GM23338 (cell line): Measurements from ENCODE around the gene PARP2. TPM values are rescaled to one million over a fixed set of nuclear protein-coding genes. Genes with fewer than 3 reads are reported as not detected.

Experiments used
- ATAC-seq: fragments of 200-7000 bp; cut with Tn5 transposase; 3 replicates; pipeline ENCODE4 v1.9.1; 2020
- DNase-seq: peaks from one replicate; pipeline ENCODE4 v3.0.0-alpha.2; 2015; ENCODE audit warnings: low spot score
- H2AFZ ChIP-seq: fragments of 200-600 bp; sonication (generic); 2 replicates; pipeline ENCODE4 v1.8.0; 2016; ENCODE audit warnings: antibody characterized with exemption, mild to moderate bottlenecking, moderate library complexity
- H3F3A ChIP-seq: fragments of 200-600 bp; sonication (generic); replicated peaks from 2 replicates; pipeline ENCODE4 v1.8.0; 2017; ENCODE audit warnings: antibody characterized with exemption, mixed run types, low read depth
- H3K27ac ChIP-seq: fragments of 200-600 bp; sonication (generic); 2 replicates; pipeline ENCODE4 v1.6.1; 2016; ENCODE audit warnings: low read depth
- H3K27me3 ChIP-seq: fragments of 200-600 bp; sonication (generic); 2 replicates; pipeline ENCODE4 v1.8.0; 2016; ENCODE audit warnings: mild to moderate bottlenecking, mixed run types, moderate library complexity; ENCODE audit not compliant: insufficient read depth
- H3K36me3 ChIP-seq: fragments of 200-600 bp; sonication (generic); 2 replicates; pipeline ENCODE4 v1.8.0; 2016; ENCODE audit warnings: mild to moderate bottlenecking; ENCODE audit not compliant: insufficient read depth
- H3K4me1 ChIP-seq: fragments of 200-600 bp; sonication (generic); 2 replicates; pipeline ENCODE4 v1.8.0; 2016; ENCODE audit warnings: mild to moderate bottlenecking, moderate library complexity; ENCODE audit not compliant: insufficient read depth
- H3K4me2 ChIP-seq: fragments of 200-600 bp; sonication (generic); 2 replicates; pipeline ENCODE4 v1.7.1; 2017; ENCODE audit warnings: mixed run types
- H3K4me3 ChIP-seq: fragments of 200-600 bp; sonication (generic); 2 replicates; pipeline ENCODE4 v1.6.1; 2016; ENCODE audit warnings: mixed run types
- H3K79me2 ChIP-seq: fragments of 200-600 bp; sonication (generic); replicated peaks from 2 replicates; pipeline ENCODE4 v1.8.0; 2017; ENCODE audit warnings: mild to moderate bottlenecking; ENCODE audit not compliant: insufficient read depth
- H3K9me2 ChIP-seq: fragments of 200-600 bp; sonication (generic); 2 replicates; pipeline ENCODE4 v1.8.0; 2017; ENCODE audit not compliant: insufficient read depth
- H4K20me1 ChIP-seq: fragments of 200-600 bp; sonication (generic); replicated peaks from 2 replicates; pipeline ENCODE4 v1.8.0; 2017; ENCODE audit warnings: mild to moderate bottlenecking; ENCODE audit not compliant: insufficient read depth
- H3K27ac Mint-ChIP-seq: 2 replicates; pipeline ENCODE4 v1.8.0; 2020; ENCODE audit warnings: inconsistent platforms, mild to moderate bottlenecking, moderate library complexity, mixed read lengths
- H3K27me3 Mint-ChIP-seq: 3 replicates; pipeline ENCODE4 v1.8.0; 2022; ENCODE audit warnings: low read depth, mild to moderate bottlenecking, moderate library complexity, mixed read lengths, inconsistent platforms; ENCODE audit not compliant: insufficient read depth, poor library complexity
- H3K36me3 Mint-ChIP-seq: 3 replicates; pipeline ENCODE4 v1.8.0; 2021; ENCODE audit warnings: low read depth, mild to moderate bottlenecking, inconsistent platforms, moderate library complexity, mixed read lengths
- H3K4me1 Mint-ChIP-seq: 3 replicates; pipeline ENCODE4 v1.8.0; 2020; ENCODE audit warnings: mild to moderate bottlenecking, inconsistent platforms, mixed read lengths
- H3K4me3 Mint-ChIP-seq: 3 replicates; pipeline ENCODE4 v1.8.0; 2021; ENCODE audit warnings: moderate library complexity, mild to moderate bottlenecking, inconsistent platforms, mixed read lengths
- H3K9me3 Mint-ChIP-seq: 3 replicates; pipeline ENCODE4 v1.8.0; 2020; ENCODE audit warnings: moderate library complexity, mild to moderate bottlenecking, inconsistent platforms, mixed read lengths
- EZH2 ChIP-seq: fragments of 200-600 bp; sonication (generic); IDR thresholded peaks from one replicate; pipeline ENCODE4 v1.8.0; 2017; ENCODE audit warnings: antibody characterized with exemption, mild to moderate bottlenecking, low read depth; ENCODE audit not compliant: unreplicated experiment
- EZH2phosphoT487 ChIP-seq: fragments of 200-600 bp; sonication (generic); IDR thresholded peaks from one replicate; pipeline ENCODE4 v1.8.1; 2018; ENCODE audit warnings: antibody characterized with exemption; ENCODE audit not compliant: unreplicated experiment
- NANOG ChIP-seq: IDR thresholded peaks from 2 replicates; pipeline ENCODE4 v1.6.1; 2016; ENCODE audit warnings: antibody characterized with exemption, borderline replicate concordance
- POLR2AphosphoS5 ChIP-seq: IDR thresholded peaks from 2 replicates; pipeline ENCODE4 v1.6.1; 2016; ENCODE audit warnings: antibody characterized with exemption, low read depth
- STAT1 ChIP-seq: IDR thresholded peaks from one replicate; pipeline ENCODE4 v1.6.1; 2016; ENCODE audit warnings: antibody characterized with exemption; ENCODE audit not compliant: unreplicated experiment
- ZNF114 ChIP-seq: fragments of 250-450 bp; sonication (Bioruptor Pico); IDR thresholded peaks from 2 replicates; pipeline ENCODE4 v1.5.0; 2020; ENCODE audit warnings: mild to moderate bottlenecking, moderate library complexity
- ZNF331 ChIP-seq: fragments of 250-450 bp; sonication (Bioruptor Pico); IDR thresholded peaks from 2 replicates; pipeline ENCODE4 v1.5.0; 2020; ENCODE audit warnings: low read depth, mild to moderate bottlenecking, moderate library complexity
- polyA plus RNA-seq: library from polyadenylated mRNA; unstranded; fragments of >200 nt; fragmentation: Nextera tagmentation; extraction: Ambion mirVana; gene quantifications from 2 replicates; pipeline ENCODE4 v1.2.1, GENCODE V29; 2016
- total RNA-seq: library from RNA; depleted of rRNA; stranded (reverse); fragments of >200 nt; shearing (Covaris generic); gene quantifications from 2 replicates; pipeline ENCODE4 v1.2.3, GENCODE V29; 2014
- TF ChIP-seq, protein P1 (sequence below): fragments of 250-450 bp; sonication (Bioruptor Pico); IDR thresholded peaks from 2 replicates; pipeline ENCODE4 v1.5.0; 2020; ENCODE audit warnings: mild to moderate bottlenecking, moderate library complexity
- TF ChIP-seq, protein P2 (sequence below): IDR thresholded peaks from 2 replicates; pipeline ENCODE4 v1.6.1; 2016; ENCODE audit warnings: antibody characterized with exemption

The PARP2 gene
- total and polyA plus RNA-seq, 2 experiments from 2014 or later = 27.8 to 42.7 TPM

DNA sequence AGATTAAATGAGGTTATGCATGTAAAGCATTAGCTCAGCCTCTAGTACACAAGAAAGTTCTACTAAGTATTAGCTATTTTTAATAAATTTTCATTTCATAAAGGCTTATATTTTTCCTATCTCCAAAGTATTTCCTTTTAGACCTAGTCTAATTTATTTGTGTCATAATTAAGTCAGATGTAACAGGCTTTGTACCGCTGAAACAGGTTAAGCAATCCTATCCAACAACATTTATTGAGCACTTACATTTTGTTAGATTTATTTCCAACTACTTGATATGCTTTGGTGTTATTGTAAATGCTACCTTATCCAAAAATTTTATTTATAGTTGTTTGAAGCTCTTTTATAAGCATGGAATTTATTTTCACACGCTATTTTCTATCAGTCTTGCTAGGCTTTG is 1.8 kb upstream of the PARP2 start:
- H3K4me1 Mint-ChIP-seq = 0 out of 3 replicates have a peak, but pooled peaks cover 4% of the 10 kb centered on the region

More for the DNA sequence above, 1.8 kb upstream of the PARP2 start:
- peaks cover 6% of the 10 kb centered on the region for H3K27me3 Mint-ChIP-seq
- ATAC-seq (no peak), DNase-seq (no peak)
- peak overlapping the region; percentile 99 for H3K27ac ChIP-seq
- H3K4me3 Mint-ChIP-seq = peak overlapping the region; percentile 90
- H3K9me3 Mint-ChIP-seq = peaks cover 3% of the 10 kb centered on the region; the same call in 1 of the 3 replicates
- peaks cover 14% of the 10 kb centered on the region for H3K79me2 ChIP-seq
- H3K9me2 ChIP-seq = no peaks in the 10 kb centered on the region
- H3K4me2 ChIP-seq = peak overlapping the region; percentile 71
- H4K20me1 ChIP-seq = no peaks in the 10 kb centered on the region
- H2AFZ ChIP-seq = no peak overlapping the region
- H3F3A ChIP-seq = no peaks in the 10 kb centered on the region
- peaks cover 16% of the 10 kb centered on the region; the same call in 1 of the 2 replicates for H3K36me3 ChIP-seq
- H3K36me3 Mint-ChIP-seq = peaks cover 21% of the 10 kb centered on the region
- no peak for TF ChIP-seq POLR2AphosphoS5
- TF ChIP-seq, protein P1, sequence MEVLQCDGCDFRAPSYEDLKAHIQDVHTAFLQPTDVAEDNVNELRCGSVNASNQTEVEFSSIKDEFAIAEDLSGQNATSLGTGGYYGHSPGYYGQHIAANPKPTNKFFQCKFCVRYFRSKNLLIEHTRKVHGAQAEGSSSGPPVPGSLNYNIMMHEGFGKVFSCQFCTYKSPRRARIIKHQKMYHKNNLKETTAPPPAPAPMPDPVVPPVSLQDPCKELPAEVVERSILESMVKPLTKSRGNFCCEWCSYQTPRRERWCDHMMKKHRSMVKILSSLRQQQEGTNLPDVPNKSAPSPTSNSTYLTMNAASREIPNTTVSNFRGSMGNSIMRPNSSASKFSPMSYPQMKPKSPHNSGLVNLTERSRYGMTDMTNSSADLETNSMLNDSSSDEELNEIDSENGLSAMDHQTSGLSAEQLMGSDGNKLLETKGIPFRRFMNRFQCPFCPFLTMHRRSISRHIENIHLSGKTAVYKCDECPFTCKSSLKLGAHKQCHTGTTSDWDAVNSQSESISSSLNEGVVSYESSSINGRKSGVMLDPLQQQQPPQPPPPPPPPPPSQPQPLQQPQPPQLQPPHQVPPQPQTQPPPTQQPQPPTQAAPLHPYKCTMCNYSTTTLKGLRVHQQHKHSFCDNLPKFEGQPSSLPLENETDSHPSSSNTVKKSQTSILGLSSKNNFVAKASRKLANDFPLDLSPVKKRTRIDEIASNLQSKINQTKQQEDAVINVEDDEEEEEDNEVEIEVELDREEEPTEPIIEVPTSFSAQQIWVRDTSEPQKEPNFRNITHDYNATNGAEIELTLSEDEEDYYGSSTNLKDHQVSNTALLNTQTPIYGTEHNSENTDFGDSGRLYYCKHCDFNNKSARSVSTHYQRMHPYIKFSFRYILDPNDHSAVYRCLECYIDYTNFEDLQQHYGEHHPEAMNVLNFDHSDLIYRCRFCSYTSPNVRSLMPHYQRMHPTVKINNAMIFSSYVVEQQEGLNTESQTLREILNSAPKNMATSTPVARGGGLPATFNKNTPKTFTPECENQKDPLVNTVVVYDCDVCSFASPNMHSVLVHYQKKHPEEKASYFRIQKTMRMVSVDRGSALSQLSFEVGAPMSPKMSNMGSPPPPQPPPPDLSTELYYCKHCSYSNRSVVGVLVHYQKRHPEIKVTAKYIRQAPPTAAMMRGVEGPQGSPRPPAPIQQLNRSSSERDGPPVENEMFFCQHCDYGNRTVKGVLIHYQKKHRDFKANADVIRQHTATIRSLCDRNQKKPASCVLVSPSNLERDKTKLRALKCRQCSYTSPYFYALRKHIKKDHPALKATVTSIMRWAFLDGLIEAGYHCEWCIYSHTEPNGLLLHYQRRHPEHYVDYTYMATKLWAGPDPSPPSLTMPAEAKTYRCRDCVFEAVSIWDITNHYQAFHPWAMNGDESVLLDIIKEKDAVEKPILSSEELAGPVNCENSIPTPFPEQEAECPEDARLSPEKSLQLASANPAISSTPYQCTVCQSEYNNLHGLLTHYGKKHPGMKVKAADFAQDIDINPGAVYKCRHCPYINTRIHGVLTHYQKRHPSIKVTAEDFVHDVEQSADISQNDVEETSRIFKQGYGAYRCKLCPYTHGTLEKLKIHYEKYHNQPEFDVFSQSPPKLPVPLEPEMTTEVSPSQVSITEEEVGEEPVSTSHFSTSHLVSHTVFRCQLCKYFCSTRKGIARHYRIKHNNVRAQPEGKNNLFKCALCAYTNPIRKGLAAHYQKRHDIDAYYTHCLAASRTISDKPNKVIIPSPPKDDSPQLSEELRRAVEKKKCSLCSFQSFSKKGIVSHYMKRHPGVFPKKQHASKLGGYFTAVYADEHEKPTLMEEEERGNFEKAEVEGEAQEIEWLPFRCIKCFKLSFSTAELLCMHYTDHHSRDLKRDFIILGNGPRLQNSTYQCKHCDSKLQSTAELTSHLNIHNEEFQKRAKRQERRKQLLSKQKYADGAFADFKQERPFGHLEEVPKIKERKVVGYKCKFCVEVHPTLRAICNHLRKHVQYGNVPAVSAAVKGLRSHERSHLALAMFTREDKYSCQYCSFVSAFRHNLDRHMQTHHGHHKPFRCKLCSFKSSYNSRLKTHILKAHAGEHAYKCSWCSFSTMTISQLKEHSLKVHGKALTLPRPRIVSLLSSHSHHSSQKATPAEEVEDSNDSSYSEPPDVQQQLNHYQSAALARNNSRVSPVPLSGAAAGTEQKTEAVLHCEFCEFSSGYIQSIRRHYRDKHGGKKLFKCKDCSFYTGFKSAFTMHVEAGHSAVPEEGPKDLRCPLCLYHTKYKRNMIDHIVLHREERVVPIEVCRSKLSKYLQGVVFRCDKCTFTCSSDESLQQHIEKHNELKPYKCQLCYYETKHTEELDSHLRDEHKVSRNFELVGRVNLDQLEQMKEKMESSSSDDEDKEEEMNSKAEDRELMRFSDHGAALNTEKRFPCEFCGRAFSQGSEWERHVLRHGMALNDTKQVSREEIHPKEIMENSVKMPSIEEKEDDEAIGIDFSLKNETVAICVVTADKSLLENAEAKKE (CRISPR knock-in tag) = no peak
- no peak for TF ChIP-seq ZNF331
- no peak for TF ChIP-seq ZNF114 (CRISPR knock-in tag)
- TF ChIP-seq, protein P2, sequence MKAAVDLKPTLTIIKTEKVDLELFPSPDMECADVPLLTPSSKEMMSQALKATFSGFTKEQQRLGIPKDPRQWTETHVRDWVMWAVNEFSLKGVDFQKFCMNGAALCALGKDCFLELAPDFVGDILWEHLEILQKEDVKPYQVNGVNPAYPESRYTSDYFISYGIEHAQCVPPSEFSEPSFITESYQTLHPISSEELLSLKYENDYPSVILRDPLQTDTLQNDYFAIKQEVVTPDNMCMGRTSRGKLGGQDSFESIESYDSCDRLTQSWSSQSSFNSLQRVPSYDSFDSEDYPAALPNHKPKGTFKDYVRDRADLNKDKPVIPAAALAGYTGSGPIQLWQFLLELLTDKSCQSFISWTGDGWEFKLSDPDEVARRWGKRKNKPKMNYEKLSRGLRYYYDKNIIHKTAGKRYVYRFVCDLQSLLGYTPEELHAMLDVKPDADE = no peak
- no peak for TF ChIP-seq STAT1
- TF ChIP-seq EZH2phosphoT487 = no peak
- no peak for TF ChIP-seq NANOG
- TF ChIP-seq EZH2 = no peak
- peak overlapping the region; percentile 58 for H3K4me3 ChIP-seq
- no peak overlapping the region for H3K27ac Mint-ChIP-seq
- peaks cover 6% of the 10 kb centered on the region for H3K4me1 ChIP-seq
- no peaks in the 10 kb centered on the region for H3K27me3 ChIP-seq
